IMR-90 (cell line): ENCODE results near the gene KLF16. TPM values are rescaled to one million over a fixed set of nuclear protein-coding genes. Genes with fewer than 3 reads are reported as not detected.

Source experiments
- ATAC-seq: fragments of 200-7000 bp; cut with Tn5 transposase; 2 replicates; pipeline ENCODE4 v1.9.1; 2020; ENCODE audit warnings: low read depth, mild to moderate bottlenecking, moderate library complexity
- BruUV-seq: library from RNA; stranded (reverse); fragments of 400-500 nt; replicated peaks from 2 replicates; lab custom pipeline; 2021; lab: Mats Ljungman, UMichigan
- CTCF ChIA-PET: fragments of 300-600 bp; formaldehyde crosslinking; extraction: SDS; loops from one replicate; lab custom pipeline; 2021; ENCODE audit warnings: antibody characterized with exemption; lab: Yijun Ruan, JAX
- POLR2A ChIA-PET: fragments of 300-600 bp; sonication (Branson Sonifier 250); formaldehyde crosslinking; loops from one replicate; lab custom pipeline; 2022; ENCODE audit warnings: antibody characterized with exemption; ENCODE audit not compliant: unreplicated experiment; lab: Charles Lee
- DNase-seq: peaks from one replicate; pipeline ENCODE4 v3.0.0; 2013
- H2AFZ ChIP-seq: replicated peaks from 2 replicates; pipeline ENCODE3; 2013; ENCODE audit warnings: low read length, mild to moderate bottlenecking; ENCODE audit not compliant: poor library complexity
- H2AK5ac ChIP-seq: 2 replicates; pipeline ENCODE4 v1.6.1; 2013; ENCODE audit warnings: low read depth, low read length, inconsistent platforms
- H2AK9ac ChIP-seq: replicated peaks from 2 replicates; pipeline ENCODE3; 2013; ENCODE audit warnings: mild to moderate bottlenecking, low read depth, low read length, moderate library complexity; ENCODE audit not compliant: poor library complexity
- H2BK120ac ChIP-seq: 2 replicates; pipeline ENCODE4 v1.6.1; 2013; ENCODE audit warnings: low read depth, low read length, inconsistent platforms
- H2BK15ac ChIP-seq: 3 replicates; pipeline ENCODE4 v1.6.1; 2013; ENCODE audit warnings: low read depth, low read length, inconsistent platforms
- H2BK20ac ChIP-seq: 2 replicates; pipeline ENCODE4 v1.6.1; 2013; ENCODE audit warnings: low read depth, mild to moderate bottlenecking, inconsistent platforms, low read length, moderate library complexity
- H2BK5ac ChIP-seq: 2 replicates; pipeline ENCODE4 v1.6.1; 2013; ENCODE audit warnings: mild to moderate bottlenecking, low read depth, low read length, inconsistent platforms; ENCODE audit not compliant: poor library complexity, severe bottlenecking
- H3K14ac ChIP-seq: replicated peaks from 2 replicates; pipeline ENCODE4 v1.6.1; 2013; ENCODE audit warnings: low read depth, low read length, inconsistent platforms
- H3K18ac ChIP-seq: 2 replicates; pipeline ENCODE4 v1.6.1; 2013; ENCODE audit warnings: low read depth, low read length, control low read depth
- H3K23ac ChIP-seq: 2 replicates; pipeline ENCODE4 v1.6.1; 2013; ENCODE audit warnings: low read depth, low read length, inconsistent platforms
- H3K27ac ChIP-seq: 2 replicates; pipeline ENCODE4 v1.5.1; 2013; ENCODE audit warnings: mild to moderate bottlenecking, control low read depth, low read length; ENCODE audit not compliant: insufficient read depth
- H3K27me3 ChIP-seq: 2 replicates; pipeline ENCODE4 v1.6.1; 2013; ENCODE audit warnings: low read length; ENCODE audit not compliant: control insufficient read depth, insufficient read depth
- H3K36me3 ChIP-seq: 2 replicates; pipeline ENCODE4 v1.6.1; 2013; ENCODE audit warnings: low read length, mixed read lengths; ENCODE audit not compliant: control insufficient read depth, insufficient read depth
- H3K4ac ChIP-seq: 2 replicates; pipeline ENCODE4 v1.6.1; 2013; ENCODE audit warnings: low read depth, low read length, inconsistent platforms
- H3K4me1 ChIP-seq: 2 replicates; pipeline ENCODE4 v1.6.1; 2013; ENCODE audit warnings: low read length, mixed read lengths; ENCODE audit not compliant: control insufficient read depth, insufficient read depth
- H3K4me2 ChIP-seq: 2 replicates; pipeline ENCODE4 v1.6.1; 2013; ENCODE audit warnings: low read depth, mild to moderate bottlenecking, control low read depth, low read length, moderate library complexity
- H3K4me3 ChIP-seq: 2 replicates; pipeline ENCODE4 v1.5.1; 2013; ENCODE audit warnings: low read depth, mild to moderate bottlenecking, control low read depth, low read length, moderate library complexity; ENCODE audit not compliant: insufficient read depth
- H3K56ac ChIP-seq: 2 replicates; pipeline ENCODE4 v1.6.1; 2013; ENCODE audit warnings: low read length, inconsistent platforms; ENCODE audit not compliant: insufficient read depth; ENCODE audit errors: extremely low read depth
- H3K79me1 ChIP-seq, 2 experiments: 2 replicates each; pipeline ENCODE4 v1.6.1; 2013; ENCODE audit warnings: low read length in 2 of 2, inconsistent platforms in 1 of 2, low read depth in 1 of 2
- H3K9ac ChIP-seq: 2 replicates; pipeline ENCODE4 v1.6.1; 2013; ENCODE audit warnings: low read depth, low read length, control low read depth
- H3K9me1 ChIP-seq: 2 replicates; pipeline ENCODE4 v1.6.1; 2013; ENCODE audit warnings: low read length, inconsistent platforms; ENCODE audit not compliant: insufficient read depth
- H3K9me3 ChIP-seq: 2 replicates; pipeline ENCODE4 v1.6.1; 2013; ENCODE audit warnings: low read length; ENCODE audit not compliant: control insufficient read depth, insufficient read depth
- H4K20me1 ChIP-seq: 2 replicates; pipeline ENCODE4 v1.6.1; 2013; ENCODE audit warnings: low read length, inconsistent platforms; ENCODE audit not compliant: insufficient read depth
- H4K5ac ChIP-seq: 2 replicates; pipeline ENCODE4 v1.6.1; 2013; ENCODE audit warnings: mild to moderate bottlenecking, low read depth, low read length, control low read depth
- H4K8ac ChIP-seq, 2 experiments: 2 replicates each; pipeline ENCODE4 v1.6.1; 2013; ENCODE audit warnings: low read depth in 2 of 2, low read length in 2 of 2, control low read depth in 1 of 2, inconsistent platforms in 1 of 2
- H4K91ac ChIP-seq: 2 replicates; pipeline ENCODE4 v1.6.1; 2013; ENCODE audit warnings: low read depth, low read length, inconsistent platforms; ENCODE audit not compliant: insufficient read depth
- BHLHE40 ChIP-seq: fragments of 150-350 bp; IDR thresholded peaks from 2 replicates; pipeline ENCODE4 v1.6.1; 2016; ENCODE audit warnings: mild to moderate bottlenecking, low read depth, low read length
- CEBPB ChIP-seq: IDR thresholded peaks from 2 replicates; pipeline ENCODE4 v1.6.1; 2012; ENCODE audit warnings: low read depth, low read length, improper control_type of control experiment
- CHD1 ChIP-seq: IDR thresholded peaks from 2 replicates; pipeline ENCODE4 v1.6.1; 2012; ENCODE audit warnings: low read depth, low read length, improper control_type of control experiment
- FOS ChIP-seq: fragments of 150-350 bp; IDR thresholded peaks from 2 replicates; pipeline ENCODE4 v1.6.1; 2016; ENCODE audit warnings: low read depth, low read length
- MAFK ChIP-seq: IDR thresholded peaks from 2 replicates; pipeline ENCODE4 v1.6.1; 2012; ENCODE audit warnings: low read depth, low read length, improper control_type of control experiment
- MAZ ChIP-seq: IDR thresholded peaks from 2 replicates; pipeline ENCODE4 v1.6.1; 2012; ENCODE audit warnings: low read depth, mild to moderate bottlenecking, low read length, improper control_type of control experiment, moderate library complexity, borderline replicate concordance
- NFE2L2 ChIP-seq: fragments of 150-350 bp; IDR thresholded peaks from 2 replicates; pipeline ENCODE4 v1.6.1; 2016; ENCODE audit warnings: low read depth, mild to moderate bottlenecking, low read length
- POLR2A ChIP-seq: IDR thresholded peaks from 2 replicates; pipeline ENCODE4 v1.6.1; 2012; ENCODE audit warnings: mild to moderate bottlenecking, low read depth, low read length
- RAD21 ChIP-seq: IDR thresholded peaks from 2 replicates; pipeline ENCODE4 v1.6.1; 2012; ENCODE audit warnings: low read length, improper control_type of control experiment
- RCOR1 ChIP-seq: IDR thresholded peaks from 2 replicates; pipeline ENCODE4 v1.6.1; 2012; ENCODE audit warnings: mild to moderate bottlenecking, low read length, improper control_type of control experiment; ENCODE audit not compliant: insufficient replicate concordance
- RFX5 ChIP-seq: IDR thresholded peaks from 2 replicates; pipeline ENCODE4 v1.8.0; 2012; ENCODE audit warnings: low read depth, mild to moderate bottlenecking, low read length, moderate library complexity
- WGBS, 2 experiments: methylation state at CpG; one replicate each; pipeline versions ENCODE4 v1.1.5 to v1.1.7; 2013; ENCODE audit warnings: missing lambda C conversion rate in 2 of 2; ENCODE audit not compliant: insufficient read length in 1 of 2; ENCODE audit errors: extremely low coverage in 2 of 2; 5-methylcytosine and 5-hydroxymethylcytosine counted together
- dilution Hi-C: fragments of 300-500 bp; cut with HindIII; formaldehyde crosslinking; loops from one replicate; pipeline ENCODE4 v1.14.3; 2018; ENCODE audit warnings: low sequenced_read_pairs; ENCODE audit not compliant: unreplicated experiment
- in situ Hi-C: fragments of 300-500 bp; cut with MboI; formaldehyde crosslinking; loops from 3 replicates; pipeline ENCODE4 v1.14.3; 2019; ENCODE audit warnings: low sequenced_read_pairs, inconsistent platforms, mixed read lengths
- intact Hi-C: fragments of 100-400 bp; cut with micrococcal nuclease; formaldehyde crosslinking; loops from 2 replicates; pipeline ENCODE4 v1.10.0; 2022
- polyA plus RNA-seq, 3 experiments: library from polyadenylated mRNA; depleted of rRNA; stranded (reverse); fragments of >200 nt; gene quantifications; 2 replicates each; pipeline ENCODE4 v1.2.3, GENCODE V29; 2012; ENCODE audit warnings: low replicate concordance in 1 of 3
- total RNA-seq: library from RNA; depleted of rRNA; stranded (reverse); fragments of >200 nt; gene quantifications from 2 replicates; pipeline ENCODE4 v1.2.3, GENCODE V29; 2012
- TF ChIP-seq, protein P1 (sequence below): fragments of 150-350 bp; IDR thresholded peaks from 2 replicates; pipeline ENCODE4 v1.6.1; 2017; ENCODE audit warnings: mild to moderate bottlenecking, antibody characterized with exemption, low read length, low read depth
- TF ChIP-seq, protein P2 (sequence below): conservative IDR thresholded peaks from 2 replicates; pipeline ENCODE4 v1.5.1; 2012; ENCODE audit warnings: mild to moderate bottlenecking, low read depth, low read length, improper control_type of control experiment
- TF ChIP-seq, protein P3 (sequence below): fragments of 150-350 bp; IDR thresholded peaks from 2 replicates; pipeline ENCODE4 v1.6.1; 2016; ENCODE audit warnings: low read depth, mild to moderate bottlenecking, low read length, moderate library complexity, borderline replicate concordance

KLF16 gene
- total and polyA plus RNA-seq, 2 of the 4 experiments (the other 2 are of a cell fraction) = 0.90 to 13.1 TPM

DNA sequence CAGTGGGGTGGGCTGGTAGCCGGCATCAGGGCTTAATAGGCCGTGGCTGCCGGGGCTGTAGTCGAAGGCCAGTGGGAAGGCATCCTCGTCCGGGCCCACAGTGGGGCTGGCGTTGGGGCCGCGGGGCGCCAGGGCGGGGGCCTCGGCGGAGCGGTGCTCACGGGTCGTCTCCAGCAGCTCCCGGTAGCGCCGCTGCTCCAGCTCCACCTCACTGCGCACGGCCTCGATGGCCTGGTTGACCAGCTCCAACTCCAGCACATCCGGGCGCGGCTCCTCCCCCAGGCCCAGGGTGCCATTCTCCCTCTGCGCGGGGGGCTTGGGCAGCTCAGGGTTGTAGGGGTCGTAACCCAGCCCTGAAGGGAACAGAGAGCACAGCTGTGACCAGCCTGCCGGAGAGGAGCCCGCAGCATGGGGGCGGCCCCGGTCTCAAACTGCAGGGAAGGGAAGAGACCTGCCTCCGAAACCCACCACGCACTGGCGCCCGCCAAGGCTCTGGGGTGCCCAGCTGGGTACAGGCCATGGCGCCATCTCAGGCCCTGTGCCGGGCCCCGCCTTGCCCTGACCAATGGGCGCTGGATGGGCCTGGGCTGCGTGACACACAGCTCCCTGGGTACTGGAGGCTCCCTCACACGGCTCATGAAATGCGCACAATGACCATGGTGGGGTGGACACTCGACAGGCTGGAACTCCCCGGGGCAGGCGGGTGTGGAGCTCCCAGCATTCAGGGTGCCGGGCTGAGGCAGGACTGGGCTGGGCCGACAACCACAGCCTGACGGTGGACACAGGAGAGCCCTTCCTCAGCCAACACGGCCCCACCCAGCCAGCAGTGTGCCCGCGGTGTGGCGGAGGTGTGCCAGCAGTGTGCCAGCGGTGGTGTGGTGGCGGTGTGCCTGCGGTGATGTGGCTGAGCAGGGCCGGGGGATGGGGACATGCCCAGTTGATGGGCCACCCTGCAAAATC is 34.8 kb downstream of the KLF16 start:
- Histone ChIP-seq H3K36me3 (peaks cover 13% of the 10 kb centered on the region; the same call in 1 of the 2 replicates), H2BK120ac (no peak overlapping the region), H2AK9ac (no peak overlapping the region), H3K79me1 (peaks cover 6 to 50% of the 10 kb centered on the region in 2 experiments), H4K8ac (no peak overlapping the region), H3K27me3 (no peaks in the 10 kb centered on the region), H4K20me1 (peaks cover 45% of the 10 kb centered on the region), H3K9me3 (no peaks in the 10 kb centered on the region), H3K23ac (no peak overlapping the region), H4K5ac (no peak overlapping the region), H3K4ac (no peak overlapping the region), H2AK5ac (no peak overlapping the region), H3K14ac (no peak overlapping the region), H3K4me3 (no peak overlapping the region), H4K91ac (no peak overlapping the region), H3K9ac (no peak overlapping the region), H3K9me1 (no peaks in the 10 kb centered on the region), H2BK20ac (no peak overlapping the region), H3K4me2 (no peak overlapping the region), H3K56ac (no peak overlapping the region), H3K27ac (no peak overlapping the region), H3K4me1 (peaks cover 4% of the 10 kb centered on the region; the same call in 1 of the 2 replicates), H2BK5ac (no peak overlapping the region), H2AFZ (no peak overlapping the region), H3K18ac (no peak overlapping the region), H2BK15ac (no peak overlapping the region)
- in situ Hi-C loops = no loop called here
- POLR2A ChIA-PET = no interaction called here
- CTCF ChIA-PET = interaction anchor here (0.7 kb wide), 1 partner anchor 28 kb away, joined by 3 read pairs; no protein-coding TSS in a partner anchor
- DNase-seq = no peak
- no peak for ATAC-seq
- dilution Hi-C loops = no loop called here
- 94% methylated on average over 31 of the region's 57 CpGs; no CpG with 5 or more reads in 1 of the 2 experiments for WGBS, 2 experiments
- intact Hi-C loops = no loop called here
- no TSS peak for BruUV-seq
- TF ChIP-seq BHLHE40 = no peak
- TF ChIP-seq FOS = no peak
- TF ChIP-seq CEBPB = no peak
- TF ChIP-seq RAD21 = no peak
- no peak for TF ChIP-seq CHD1
- no peak for TF ChIP-seq RFX5
- no peak for TF ChIP-seq MAFK
- no peak for TF ChIP-seq NFE2L2
- TF ChIP-seq, protein P1, sequence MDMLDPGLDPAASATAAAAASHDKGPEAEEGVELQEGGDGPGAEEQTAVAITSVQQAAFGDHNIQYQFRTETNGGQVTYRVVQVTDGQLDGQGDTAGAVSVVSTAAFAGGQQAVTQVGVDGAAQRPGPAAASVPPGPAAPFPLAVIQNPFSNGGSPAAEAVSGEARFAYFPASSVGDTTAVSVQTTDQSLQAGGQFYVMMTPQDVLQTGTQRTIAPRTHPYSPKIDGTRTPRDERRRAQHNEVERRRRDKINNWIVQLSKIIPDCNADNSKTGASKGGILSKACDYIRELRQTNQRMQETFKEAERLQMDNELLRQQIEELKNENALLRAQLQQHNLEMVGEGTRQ = no peak
- TF ChIP-seq, protein P2, sequence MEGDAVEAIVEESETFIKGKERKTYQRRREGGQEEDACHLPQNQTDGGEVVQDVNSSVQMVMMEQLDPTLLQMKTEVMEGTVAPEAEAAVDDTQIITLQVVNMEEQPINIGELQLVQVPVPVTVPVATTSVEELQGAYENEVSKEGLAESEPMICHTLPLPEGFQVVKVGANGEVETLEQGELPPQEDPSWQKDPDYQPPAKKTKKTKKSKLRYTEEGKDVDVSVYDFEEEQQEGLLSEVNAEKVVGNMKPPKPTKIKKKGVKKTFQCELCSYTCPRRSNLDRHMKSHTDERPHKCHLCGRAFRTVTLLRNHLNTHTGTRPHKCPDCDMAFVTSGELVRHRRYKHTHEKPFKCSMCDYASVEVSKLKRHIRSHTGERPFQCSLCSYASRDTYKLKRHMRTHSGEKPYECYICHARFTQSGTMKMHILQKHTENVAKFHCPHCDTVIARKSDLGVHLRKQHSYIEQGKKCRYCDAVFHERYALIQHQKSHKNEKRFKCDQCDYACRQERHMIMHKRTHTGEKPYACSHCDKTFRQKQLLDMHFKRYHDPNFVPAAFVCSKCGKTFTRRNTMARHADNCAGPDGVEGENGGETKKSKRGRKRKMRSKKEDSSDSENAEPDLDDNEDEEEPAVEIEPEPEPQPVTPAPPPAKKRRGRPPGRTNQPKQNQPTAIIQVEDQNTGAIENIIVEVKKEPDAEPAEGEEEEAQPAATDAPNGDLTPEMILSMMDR = no peak
- no peak for TF ChIP-seq MAZ
- no peak for TF ChIP-seq RCOR1
- TF ChIP-seq POLR2A = no peak
- TF ChIP-seq, protein P3, sequence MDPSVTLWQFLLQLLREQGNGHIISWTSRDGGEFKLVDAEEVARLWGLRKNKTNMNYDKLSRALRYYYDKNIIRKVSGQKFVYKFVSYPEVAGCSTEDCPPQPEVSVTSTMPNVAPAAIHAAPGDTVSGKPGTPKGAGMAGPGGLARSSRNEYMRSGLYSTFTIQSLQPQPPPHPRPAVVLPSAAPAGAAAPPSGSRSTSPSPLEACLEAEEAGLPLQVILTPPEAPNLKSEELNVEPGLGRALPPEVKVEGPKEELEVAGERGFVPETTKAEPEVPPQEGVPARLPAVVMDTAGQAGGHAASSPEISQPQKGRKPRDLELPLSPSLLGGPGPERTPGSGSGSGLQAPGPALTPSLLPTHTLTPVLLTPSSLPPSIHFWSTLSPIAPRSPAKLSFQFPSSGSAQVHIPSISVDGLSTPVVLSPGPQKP = no peak
